Keratinocyte (primary cell): ENCODE measurements around the gene IMPDH1. TPM values are rescaled to one million over a fixed set of nuclear protein-coding genes. Genes with fewer than 3 reads are reported as not detected.

Source experiments
- DNase-seq: peaks from one replicate; pipeline ENCODE4 v3.0.0-alpha.2; 2011; ENCODE audit warnings: low read depth, missing footprints, low spot score
- FAIRE-seq: peaks from 2 replicates; lab custom pipeline; 2011; peaks lifted over from hg19 to GRCh38; lab: Jason Lieb, UNC
- H2AFZ ChIP-seq: 2 replicates; pipeline ENCODE4 v1.6.0; 2012; ENCODE audit warnings: low read length, control low read depth, inconsistent platforms; ENCODE audit not compliant: control insufficient read depth
- H3K27ac ChIP-seq: 2 replicates; pipeline ENCODE4 v1.5.1; 2011; ENCODE audit warnings: low read length; ENCODE audit not compliant: control insufficient read depth, insufficient read depth
- H3K27me3 ChIP-seq: 3 replicates; pipeline ENCODE4 v1.6.0; 2011; ENCODE audit warnings: low read length; ENCODE audit not compliant: control insufficient read depth, insufficient read depth; ENCODE audit errors: extremely low read depth
- H3K36me3 ChIP-seq, 2 experiments: 2 replicates in 1 of 2; 3 replicates in 1 of 2; pipeline ENCODE4 v1.5.1; 2011; ENCODE audit warnings: low read length in 2 of 2, mild to moderate bottlenecking in 1 of 2; ENCODE audit not compliant: control insufficient read depth in 2 of 2, insufficient read depth in 2 of 2; ENCODE audit errors: extremely low read depth in 1 of 2
- H3K4me1 ChIP-seq: 3 replicates; pipeline ENCODE4 v1.5.1; 2011; ENCODE audit warnings: low read length; ENCODE audit not compliant: control insufficient read depth, insufficient read depth; ENCODE audit errors: extremely low read depth
- H3K4me2 ChIP-seq: 3 replicates; pipeline ENCODE4 v1.6.0; 2011; ENCODE audit warnings: low read depth, low read length; ENCODE audit not compliant: control insufficient read depth, insufficient read depth; ENCODE audit errors: extremely low read depth
- H3K4me3 ChIP-seq, 3 experiments: fragments of 200-600 bp in 1 of 3; sonication (generic) in 1 of 3; 2 replicates in 2 of 3; 3 replicates in 1 of 3; pipeline ENCODE4 v1.5.1; 2011 to 2016; ENCODE audit warnings: low read length in 3 of 3, mild to moderate bottlenecking in 3 of 3, control low read depth in 2 of 3, inconsistent platforms in 1 of 3, low read depth in 1 of 3, mixed read lengths in 1 of 3, mixed run types in 1 of 3, moderate library complexity in 1 of 3; ENCODE audit not compliant: control insufficient read depth in 2 of 3, insufficient read depth in 2 of 3; ENCODE audit errors: extremely low read depth in 1 of 3
- H3K79me2 ChIP-seq: 2 replicates; pipeline ENCODE4 v1.6.0; 2012; ENCODE audit warnings: low read length; ENCODE audit not compliant: control insufficient read depth, insufficient read depth
- H3K9ac ChIP-seq: 3 replicates; pipeline ENCODE4 v1.6.0; 2011; ENCODE audit warnings: low read length; ENCODE audit not compliant: control insufficient read depth, insufficient read depth; ENCODE audit errors: extremely low read depth
- H3K9me1 ChIP-seq: 3 replicates; pipeline ENCODE4 v1.6.0; 2011; ENCODE audit warnings: low read length; ENCODE audit not compliant: control insufficient read depth, insufficient read depth; ENCODE audit errors: extremely low read depth
- H3K9me3 ChIP-seq: 2 replicates; pipeline ENCODE4 v1.5.1; 2012; ENCODE audit warnings: low read depth, low read length; ENCODE audit not compliant: control insufficient read depth
- H4K20me1 ChIP-seq: 3 replicates; pipeline ENCODE4 v1.6.0; 2011; ENCODE audit warnings: low read length; ENCODE audit not compliant: control insufficient read depth, insufficient read depth; ENCODE audit errors: extremely low read depth
- EZH2 ChIP-seq: IDR thresholded peaks from one replicate; pipeline ENCODE4 v1.6.1; 2012; ENCODE audit warnings: inconsistent platforms, mild to moderate bottlenecking, low read length, moderate library complexity
- dilution Hi-C: fragments of 300-500 bp; cut with MboI; formaldehyde crosslinking; loops from one replicate; pipeline ENCODE4 v1.7.0; 2020; ENCODE audit warnings: low sequenced_read_pairs; ENCODE audit not compliant: extremely low pct_ligation_motif_present
- polyA plus RNA-seq, 5 experiments: library from polyadenylated mRNA; depleted of rRNA in 3 of 5; stranded (reverse) in 3 of 5; stranded (forward) in 1 of 5; unstranded in 1 of 5; fragments of >200 nt; gene quantifications; 1 replicate in 1 of 5; 2 replicates in 3 of 5; 3 replicates in 1 of 5; pipeline versions ENCODE4 v1.2.1 to v1.2.3, GENCODE V29; 2011 to 2012; ENCODE audit warnings: missing spikeins in 2 of 5, low read depth in 1 of 5, low replicate concordance in 1 of 5
- TF ChIP-seq, protein P1 (sequence below), 3 experiments: IDR thresholded peaks in 1 of 3; conservative IDR thresholded peaks in 1 of 3; optimal IDR thresholded peaks in 1 of 3; 2 replicates in 2 of 3; 3 replicates in 1 of 3; pipeline versions ENCODE3 to v1.5.1; 2011; ENCODE audit warnings: low read length in 3 of 3, mild to moderate bottlenecking in 3 of 3, moderate library complexity in 2 of 3, control low read depth in 1 of 3, inconsistent platforms in 1 of 3; ENCODE audit not compliant: insufficient read depth in 2 of 3; ENCODE audit errors: extremely low read depth in 1 of 3

IMPDH1 gene
- polyA plus RNA-seq, 1 donor (not counting 4 experiments of a cell fraction or from before 2014, with no cell fraction given), result 56.2 TPM

DNA sequence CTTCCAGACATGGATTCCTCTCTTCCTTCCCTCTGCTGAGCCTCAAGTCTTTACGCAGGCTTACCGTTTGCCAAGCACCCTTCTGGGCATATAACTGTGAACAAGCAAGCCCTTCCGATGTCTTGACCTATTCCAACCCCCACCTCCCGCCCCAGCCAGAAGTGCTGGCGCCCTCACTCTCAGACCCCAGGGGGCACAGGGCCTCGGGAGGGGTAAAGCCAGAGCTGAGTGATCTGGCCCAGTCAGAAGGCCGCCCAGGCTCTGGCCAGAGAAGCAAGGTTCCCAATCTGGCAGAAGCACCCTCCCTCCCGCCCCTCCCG is 49.5 kb downstream of the IMPDH1 start:
- no peak for DNase-seq

DNA sequence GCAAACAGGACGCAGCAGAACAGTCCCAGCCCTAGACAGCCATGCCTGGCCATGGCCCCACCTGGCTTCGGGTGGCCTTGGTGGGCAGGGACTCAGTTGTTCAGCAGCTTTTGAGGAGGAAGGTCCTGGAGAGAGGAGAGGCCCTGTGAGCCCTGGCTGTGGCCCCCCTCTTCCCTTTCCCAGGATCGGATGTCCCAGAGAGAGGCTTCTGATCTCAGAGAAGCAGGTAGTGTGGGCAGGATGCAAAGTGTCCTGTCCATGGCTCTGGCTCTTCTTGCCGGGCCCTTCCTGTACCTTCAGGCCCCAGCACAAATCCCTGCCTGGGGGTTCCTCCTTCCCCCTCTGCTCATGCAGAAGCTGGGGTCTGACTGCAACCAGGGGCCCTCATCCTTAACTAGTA is 49.8 kb downstream of the IMPDH1 start:
- DNase-seq (no peak), FAIRE-seq (no peak)
- H3K27ac ChIP-seq, result no peak overlapping the region
- no peaks in the 10 kb centered on the region for H4K20me1 ChIP-seq
- H3K9ac ChIP-seq, result no peak overlapping the region
- H3K9me1 ChIP-seq, result no peaks in the 10 kb centered on the region
- no peaks in the 10 kb centered on the region for H3K9me3 ChIP-seq
- H3K27me3 ChIP-seq, result no peaks in the 10 kb centered on the region
- dilution Hi-C loops, result no loop called here
- H3K4me2 ChIP-seq, result no peak overlapping the region
- H3K4me3 ChIP-seq, result no peak overlapping the region
- H3K36me3 ChIP-seq, result no peaks in the 10 kb centered on the region
- TF ChIP-seq, protein P1, sequence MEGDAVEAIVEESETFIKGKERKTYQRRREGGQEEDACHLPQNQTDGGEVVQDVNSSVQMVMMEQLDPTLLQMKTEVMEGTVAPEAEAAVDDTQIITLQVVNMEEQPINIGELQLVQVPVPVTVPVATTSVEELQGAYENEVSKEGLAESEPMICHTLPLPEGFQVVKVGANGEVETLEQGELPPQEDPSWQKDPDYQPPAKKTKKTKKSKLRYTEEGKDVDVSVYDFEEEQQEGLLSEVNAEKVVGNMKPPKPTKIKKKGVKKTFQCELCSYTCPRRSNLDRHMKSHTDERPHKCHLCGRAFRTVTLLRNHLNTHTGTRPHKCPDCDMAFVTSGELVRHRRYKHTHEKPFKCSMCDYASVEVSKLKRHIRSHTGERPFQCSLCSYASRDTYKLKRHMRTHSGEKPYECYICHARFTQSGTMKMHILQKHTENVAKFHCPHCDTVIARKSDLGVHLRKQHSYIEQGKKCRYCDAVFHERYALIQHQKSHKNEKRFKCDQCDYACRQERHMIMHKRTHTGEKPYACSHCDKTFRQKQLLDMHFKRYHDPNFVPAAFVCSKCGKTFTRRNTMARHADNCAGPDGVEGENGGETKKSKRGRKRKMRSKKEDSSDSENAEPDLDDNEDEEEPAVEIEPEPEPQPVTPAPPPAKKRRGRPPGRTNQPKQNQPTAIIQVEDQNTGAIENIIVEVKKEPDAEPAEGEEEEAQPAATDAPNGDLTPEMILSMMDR (optimal IDR thresholded peaks at IDR 0.05 in 1 of 3, IDR thresholded peaks at IDR 0.05 in 1 of 3, conservative IDR thresholded peaks at IDR 0.05 in 1 of 3; ENCODE audit: extremely low read depth in 1 of 3, insufficient read depth in 2 of 3, low read length in 3 of 3), result no peak
- no peak for TF ChIP-seq EZH2
- H2AFZ ChIP-seq, result no peak overlapping the region
- H3K79me2 ChIP-seq, result no peaks in the 10 kb centered on the region
- peaks cover 20% of the 10 kb centered on the region for H3K4me1 ChIP-seq

More for the DNA sequence above, 49.5 kb downstream of the IMPDH1 start:
- no peaks in the 10 kb centered on the region for H4K20me1 ChIP-seq
- TF ChIP-seq EZH2, result no peak
- TF ChIP-seq, protein P1 (optimal IDR thresholded peaks at IDR 0.05 in 1 of 3, IDR thresholded peaks at IDR 0.05 in 1 of 3, conservative IDR thresholded peaks at IDR 0.05 in 1 of 3; ENCODE audit: extremely low read depth in 1 of 3, insufficient read depth in 2 of 3, low read length in 3 of 3), result no peak
- H3K36me3 ChIP-seq, result no peaks in the 10 kb centered on the region
- H3K27ac ChIP-seq, result no peak overlapping the region
- H3K4me3 ChIP-seq, result no peak overlapping the region
- peaks cover 20% of the 10 kb centered on the region for H3K4me1 ChIP-seq
- H3K4me2 ChIP-seq, result no peak overlapping the region
- no peak overlapping the region for H2AFZ ChIP-seq
- H3K9me1 ChIP-seq, result no peaks in the 10 kb centered on the region
- H3K9ac ChIP-seq, result no peak overlapping the region
- no peaks in the 10 kb centered on the region for H3K79me2 ChIP-seq
- no peaks in the 10 kb centered on the region for H3K9me3 ChIP-seq
- FAIRE-seq, result no peak
- dilution Hi-C loops, result no loop called here
- no peaks in the 10 kb centered on the region for H3K27me3 ChIP-seq
